K562 (cell line): ENCODE data around the gene MKLN1. TPM values are rescaled to one million over a fixed set of nuclear protein-coding genes. Genes with fewer than 3 reads are reported as not detected.

ENCODE experiments used
- MECOM ChIP-seq: fragments of 250-450 bp; sonication (Bioruptor Pico); IDR thresholded peaks from 2 replicates; pipeline ENCODE4 v1.8.0; 2022; ENCODE audit warnings: inconsistent platforms
- NR2F6 ChIP-seq: fragments of 450-650 bp; formaldehyde crosslinking; IDR thresholded peaks from 2 replicates; pipeline ENCODE4 v1.4.0; 2020; ENCODE audit warnings: mild to moderate bottlenecking
- RERE ChIP-seq: sonication (generic); formaldehyde crosslinking; IDR thresholded peaks from 2 replicates; pipeline ENCODE4 v1.8.0; 2023; ENCODE audit warnings: missing genetic modification reagents, mild to moderate bottlenecking, borderline replicate concordance
- RFX1 ChIP-seq: fragments of 450-650 bp; IDR thresholded peaks from 2 replicates; pipeline ENCODE4 v1.6.1; 2016; ENCODE audit warnings: mild to moderate bottlenecking, moderate library complexity
- polyA plus RNA-seq, 8 experiments: library from polyadenylated mRNA; depleted of rRNA in 4 of 8; stranded (reverse) in 5 of 8; unstranded in 3 of 8; fragments of >200 nt; fragmentation: Nextera tagmentation in 2 of 8; fragmentation: Illumina TruSeq in 1 of 8; extraction: Ambion mirVana in 2 of 8; extraction: Trizol in 1 of 8; gene quantifications; 2 replicates each; pipeline versions ENCODE4 v1.2.1 to v1.2.3, GENCODE V29; 2011 to 2014; ENCODE audit warnings: inconsistent platforms in 1 of 8, missing spikeins in 1 of 8
- total RNA-seq, 7 experiments: library from RNA; depleted of rRNA in 6 of 7; stranded (reverse); fragments of >200 nt in 6 of 7; fragmentation: Illumina TruSeq in 2 of 7; extraction: Trizol in 2 of 7; gene quantifications; 2 replicates each; pipeline versions ENCODE4 v1.2.1 to v1.2.3, GENCODE V29; 2011 to 2021; ENCODE audit warnings: low replicate concordance in 1 of 7
- TF ChIP-seq, protein P1 (sequence below): sonication (generic); formaldehyde crosslinking; IDR thresholded peaks from 2 replicates; pipeline ENCODE4 v1.8.0; 2022; ENCODE audit warnings: missing genetic modification reagents, mild to moderate bottlenecking, borderline replicate concordance

MKLN1 gene
- total and polyA plus RNA-seq, 9 of the 15 experiments (the other 6 are each of a cell fraction or from before 2014, with no cell fraction given): 18.6 to 80.4 (median 56.0) TPM

DNA sequence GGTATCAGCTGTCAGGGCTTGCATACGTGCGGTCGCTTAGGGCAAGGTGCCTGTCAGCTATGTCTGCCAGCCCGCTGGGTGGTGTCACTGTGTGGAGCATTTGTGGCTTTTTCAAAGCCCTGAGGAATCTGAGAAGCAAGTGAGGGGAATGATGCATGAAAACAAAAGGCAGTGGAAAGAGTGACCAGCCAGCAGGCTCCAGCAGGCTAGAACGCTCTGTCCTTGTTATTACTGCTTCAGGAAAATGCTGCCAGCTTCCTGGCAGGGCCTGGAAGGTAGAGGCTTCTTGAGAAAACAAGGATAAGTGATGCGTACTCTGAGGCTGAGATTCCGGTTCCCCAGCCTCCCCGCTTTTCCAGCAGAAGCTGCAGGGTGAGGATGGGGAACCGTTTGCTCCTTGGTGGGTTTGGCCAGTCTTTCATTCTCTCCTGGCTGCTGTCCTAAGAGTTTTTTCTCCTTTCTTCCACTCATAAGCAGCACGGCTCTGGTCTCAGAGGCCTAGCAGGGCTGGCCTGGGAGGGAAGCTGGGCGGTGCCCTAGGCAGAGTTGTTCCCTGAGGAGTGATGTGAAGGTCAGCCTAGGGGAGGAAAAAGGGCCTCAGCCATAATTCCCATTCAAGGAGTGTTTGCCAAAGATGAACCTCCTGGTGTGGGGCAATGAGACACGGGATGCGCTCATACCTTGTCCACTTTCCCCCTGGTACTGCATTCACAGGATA lies 42.8 kb upstream of the MKLN1 start (continued):
- TF ChIP-seq RERE (CRISPR knock-in tag): no peak
- no peak for TF ChIP-seq RFX1
- no peak for TF ChIP-seq MECOM (CRISPR knock-in tag)
- no peak for TF ChIP-seq NR2F6
- TF ChIP-seq, protein P1, sequence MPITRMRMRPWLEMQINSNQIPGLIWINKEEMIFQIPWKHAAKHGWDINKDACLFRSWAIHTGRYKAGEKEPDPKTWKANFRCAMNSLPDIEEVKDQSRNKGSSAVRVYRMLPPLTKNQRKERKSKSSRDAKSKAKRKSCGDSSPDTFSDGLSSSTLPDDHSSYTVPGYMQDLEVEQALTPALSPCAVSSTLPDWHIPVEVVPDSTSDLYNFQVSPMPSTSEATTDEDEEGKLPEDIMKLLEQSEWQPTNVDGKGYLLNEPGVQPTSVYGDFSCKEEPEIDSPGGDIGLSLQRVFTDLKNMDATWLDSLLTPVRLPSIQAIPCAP (CRISPR knock-in tag): no peak
